WERI-Rb-1 (cell line): ENCODE measurements around the gene CD6.

ENCODE experiments used
- DNase-seq: peaks from one replicate; pipeline ENCODE4 v3.0.0-alpha.2; 2020
- H3K27ac ChIP-seq: fragments of 250-450 bp; sonication (Bioruptor Pico); 2 replicates; pipeline ENCODE4 v1.5.1; 2020; ENCODE audit warnings: mild to moderate bottlenecking, moderate library complexity
- H3K27me3 ChIP-seq: fragments of 250-450 bp; sonication (Bioruptor Pico); 2 replicates; pipeline ENCODE4 v1.5.1; 2021; ENCODE audit warnings: mild to moderate bottlenecking, low read depth, moderate library complexity; ENCODE audit not compliant: insufficient read depth, severe bottlenecking
- H3K36me3 ChIP-seq: fragments of 250-450 bp; sonication (Bioruptor Pico); 2 replicates; pipeline ENCODE4 v1.5.1; 2020; ENCODE audit warnings: mild to moderate bottlenecking, moderate library complexity
- H3K4me3 ChIP-seq: 2 replicates; pipeline ENCODE4 v1.5.1; 2011; ENCODE audit warnings: low read depth, mild to moderate bottlenecking, control low read depth, low read length
- H3K9me3 ChIP-seq: fragments of 250-450 bp; sonication (Bioruptor Pico); 2 replicates; pipeline ENCODE4 v1.5.1; 2021; ENCODE audit warnings: mild to moderate bottlenecking, moderate library complexity; ENCODE audit not compliant: severe bottlenecking
- TF ChIP-seq, protein P1 (sequence below): IDR thresholded peaks from 2 replicates; pipeline ENCODE4 v1.5.1; 2011; ENCODE audit warnings: low read depth, mild to moderate bottlenecking, control low read depth, inconsistent platforms, low read length

Gene CD6

DNA sequence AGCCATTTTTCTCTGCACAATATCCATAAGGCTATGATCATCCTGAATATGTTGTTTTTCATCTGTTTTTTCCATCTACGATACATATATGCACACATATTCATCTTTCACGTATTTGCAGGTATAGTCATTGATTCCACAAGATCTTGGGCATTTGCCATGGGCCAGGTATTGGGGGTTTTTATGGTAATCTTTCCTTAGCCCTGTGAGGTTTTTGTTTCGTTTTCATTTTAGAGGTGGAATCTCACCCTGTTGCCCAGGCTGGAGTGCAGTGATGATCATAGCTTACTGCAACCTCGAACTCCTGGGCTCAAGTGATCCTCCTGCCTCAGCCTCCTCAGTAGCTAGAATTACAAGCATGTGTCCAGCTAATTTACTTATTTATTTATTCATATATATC lies 20.0 kb downstream of the CD6 start:
- Histone ChIP-seq H3K27ac (no peak overlapping the region), H3K36me3 (no peaks in the 10 kb centered on the region), H3K4me3 (no peak overlapping the region), H3K27me3 (no peaks in the 10 kb centered on the region), H3K9me3 (no peaks in the 10 kb centered on the region)
- TF ChIP-seq, protein P1, sequence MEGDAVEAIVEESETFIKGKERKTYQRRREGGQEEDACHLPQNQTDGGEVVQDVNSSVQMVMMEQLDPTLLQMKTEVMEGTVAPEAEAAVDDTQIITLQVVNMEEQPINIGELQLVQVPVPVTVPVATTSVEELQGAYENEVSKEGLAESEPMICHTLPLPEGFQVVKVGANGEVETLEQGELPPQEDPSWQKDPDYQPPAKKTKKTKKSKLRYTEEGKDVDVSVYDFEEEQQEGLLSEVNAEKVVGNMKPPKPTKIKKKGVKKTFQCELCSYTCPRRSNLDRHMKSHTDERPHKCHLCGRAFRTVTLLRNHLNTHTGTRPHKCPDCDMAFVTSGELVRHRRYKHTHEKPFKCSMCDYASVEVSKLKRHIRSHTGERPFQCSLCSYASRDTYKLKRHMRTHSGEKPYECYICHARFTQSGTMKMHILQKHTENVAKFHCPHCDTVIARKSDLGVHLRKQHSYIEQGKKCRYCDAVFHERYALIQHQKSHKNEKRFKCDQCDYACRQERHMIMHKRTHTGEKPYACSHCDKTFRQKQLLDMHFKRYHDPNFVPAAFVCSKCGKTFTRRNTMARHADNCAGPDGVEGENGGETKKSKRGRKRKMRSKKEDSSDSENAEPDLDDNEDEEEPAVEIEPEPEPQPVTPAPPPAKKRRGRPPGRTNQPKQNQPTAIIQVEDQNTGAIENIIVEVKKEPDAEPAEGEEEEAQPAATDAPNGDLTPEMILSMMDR, result no peak
- DNase-seq, result no peak

DNA sequence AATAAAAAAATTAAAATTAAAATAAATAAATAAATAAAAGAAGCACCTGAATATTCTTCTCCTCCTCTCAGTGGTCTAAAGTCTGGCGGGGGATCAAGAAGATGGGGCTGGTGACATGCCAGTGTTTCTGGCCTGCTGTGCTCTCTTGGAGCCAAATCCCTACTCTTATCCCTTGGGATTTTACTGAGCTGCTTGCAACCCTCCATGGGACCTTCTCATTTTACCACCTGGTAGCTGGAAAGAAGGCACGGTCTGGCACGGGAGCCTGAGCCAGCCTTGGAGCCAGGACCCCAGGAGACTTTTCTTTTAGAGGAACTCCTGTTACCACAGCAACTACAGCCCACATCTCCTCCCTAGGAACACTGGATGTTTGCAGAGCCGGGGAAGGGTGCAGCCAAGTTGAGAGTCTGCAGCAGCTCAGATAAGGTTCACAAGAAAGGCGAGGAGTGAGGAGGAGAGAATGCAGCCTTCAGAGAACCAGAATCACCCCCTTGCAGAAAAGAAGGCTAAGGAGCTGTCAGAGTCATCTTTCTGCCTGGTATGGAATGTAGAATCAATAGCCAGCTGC lies 21.4 kb downstream of the CD6 start:
- H3K9me3 ChIP-seq, result no peaks in the 10 kb centered on the region
- H3K27ac ChIP-seq, result no peak overlapping the region
- no peak overlapping the region for H3K4me3 ChIP-seq
- no peaks in the 10 kb centered on the region for H3K36me3 ChIP-seq
- H3K27me3 ChIP-seq, result no peaks in the 10 kb centered on the region
- peak; percentile 41 for DNase-seq
- TF ChIP-seq, protein P1, result no peak

DNA sequence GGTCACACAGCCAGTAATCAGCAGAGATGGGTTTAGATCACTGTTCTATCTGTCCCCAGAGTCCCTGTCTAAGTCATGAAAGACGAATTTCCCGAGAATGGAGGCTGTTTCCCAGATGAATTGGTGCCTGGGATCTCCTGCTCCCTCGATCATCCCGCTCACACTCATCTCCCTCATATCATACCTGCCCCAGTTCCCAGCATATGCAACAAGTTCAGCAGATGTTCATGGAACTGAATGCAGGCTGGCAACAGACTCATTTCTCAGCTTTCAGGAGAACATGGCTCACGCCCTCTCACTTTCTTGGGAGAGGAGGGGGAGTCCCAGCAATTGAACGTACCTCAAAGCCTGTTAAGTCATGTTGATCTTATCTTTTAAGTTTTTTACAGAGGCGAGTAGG lies 22.1 kb downstream of the CD6 start:
- no peak for DNase-seq
- Histone ChIP-seq H3K27ac (no peak overlapping the region), H3K36me3 (no peaks in the 10 kb centered on the region), H3K27me3 (no peaks in the 10 kb centered on the region), H3K9me3 (no peaks in the 10 kb centered on the region), H3K4me3 (no peak overlapping the region)
- TF ChIP-seq, protein P1, result no peak

DNA sequence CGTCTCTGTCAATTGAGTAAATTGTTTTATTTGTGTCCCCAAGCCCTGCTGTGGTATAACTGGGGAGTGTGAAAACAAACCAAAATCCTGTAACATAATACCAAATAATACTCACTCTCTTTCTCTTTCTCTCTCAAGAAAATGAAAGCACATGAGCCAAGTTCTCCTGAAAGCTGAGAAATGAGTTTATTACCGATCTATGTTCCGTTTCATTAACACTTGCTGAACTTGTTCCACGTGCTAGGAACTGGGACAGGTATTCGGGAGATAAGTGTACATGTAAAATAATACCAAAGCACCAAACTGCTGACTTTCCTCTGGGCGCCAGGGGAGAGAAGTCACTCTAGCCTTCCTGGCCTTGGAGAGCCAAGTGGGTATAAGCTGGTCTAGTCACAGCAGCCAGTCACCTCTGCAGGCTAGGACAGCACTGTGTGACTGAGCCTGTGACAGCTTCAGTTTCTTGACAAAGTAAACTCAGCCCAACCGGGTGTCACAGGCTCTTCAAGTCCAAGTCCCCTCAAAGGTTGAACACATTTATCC lies 23.1 kb downstream of the CD6 start:
- no peak for DNase-seq
- Histone ChIP-seq H3K27ac (no peak overlapping the region), H3K36me3 (no peaks in the 10 kb centered on the region), H3K27me3 (no peaks in the 10 kb centered on the region), H3K9me3 (no peaks in the 10 kb centered on the region), H3K4me3 (no peak overlapping the region)
- TF ChIP-seq, protein P1, result no peak

DNA sequence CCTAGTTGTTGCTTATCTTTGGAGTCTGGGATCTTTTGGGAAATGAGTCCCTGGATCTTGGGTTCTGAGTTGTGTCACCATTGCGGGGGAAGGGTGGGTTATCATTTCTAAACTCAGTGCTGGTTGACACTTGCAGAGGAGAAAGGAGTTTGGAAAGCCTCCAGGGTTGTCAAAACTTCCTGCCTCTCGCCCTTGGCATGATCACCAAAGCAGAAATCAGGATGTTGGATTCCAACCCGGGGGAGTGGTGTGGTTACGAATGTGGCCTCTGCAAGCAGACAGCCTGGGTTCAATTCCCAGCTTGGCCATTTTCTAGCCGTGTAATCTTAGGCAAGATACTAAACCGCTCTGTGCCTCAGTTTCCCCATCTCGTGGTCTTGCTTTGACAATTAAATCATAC lies 24.3 kb downstream of the CD6 start:
- H3K9me3 ChIP-seq, result no peaks in the 10 kb centered on the region
- no peak overlapping the region for H3K4me3 ChIP-seq
- TF ChIP-seq, protein P1, result no peak
- H3K27ac ChIP-seq, result no peak overlapping the region
- no peaks in the 10 kb centered on the region for H3K36me3 ChIP-seq
- no peak for DNase-seq
- no peaks in the 10 kb centered on the region for H3K27me3 ChIP-seq
